Testis (tissue), 3 donors: ENCODE measurements around the gene FBXL22. TPM values are rescaled to one million over a fixed set of nuclear protein-coding genes. Genes with fewer than 3 reads are reported as not detected.

Source experiments
- DNase-seq: peaks from one replicate; pipeline ENCODE4 v3.0.0-alpha.2; 2019
- H3K27ac ChIP-seq, 2 donors: fragments of 200-600 bp; sonication (generic); one replicate each; pipeline ENCODE4 v1.5.1; 2019
- H3K27me3 ChIP-seq: fragments of 200-600 bp; sonication (generic); one replicate; pipeline ENCODE4 v1.5.1; 2019
- H3K36me3 ChIP-seq: fragments of 200-600 bp; sonication (generic); one replicate; pipeline ENCODE4 v1.5.1; 2017; ENCODE audit warnings: low read depth; ENCODE audit errors: missing control alignments
- H3K4me1 ChIP-seq: fragments of 200-600 bp; sonication (generic); one replicate; pipeline ENCODE4 v1.5.1; 2019
- H3K4me3 ChIP-seq, 2 donors: fragments of 200-600 bp; sonication (generic); one replicate each; pipeline ENCODE4 v1.5.1; 2017 to 2019
- H3K9me3 ChIP-seq: fragments of 200-600 bp; sonication (generic); one replicate; pipeline ENCODE4 v1.5.1; 2017
- POLR2A ChIP-seq: fragments of 450-650 bp; IDR thresholded peaks from one replicate; pipeline ENCODE4 v1.6.1; 2017; ENCODE audit warnings: antibody characterized with exemption, mild to moderate bottlenecking, moderate library complexity
- WGBS, 2 donors: methylation state at CpG; one replicate each; pipeline ENCODE4 v1.1.5; 2018; 5-methylcytosine and 5-hydroxymethylcytosine counted together
- intact Hi-C: fragments of 100-400 bp; cut with DNase I; formaldehyde crosslinking; loops from one replicate; pipeline ENCODE4 v1.15.1; 2023; ENCODE audit warnings: low total_unique reads
- polyA plus RNA-seq: library from polyadenylated mRNA; stranded (reverse); fragments of 350-450 nt; fragmentation: Illumina TruSeq; extraction: RNeasy Lipid Tissue Mini Kit (QIAGEN cat#74804); gene quantifications from one replicate; pipeline ENCODE4 v1.2.3, GENCODE V29; 2014; ENCODE audit warnings: low read depth, low replicate concordance; ENCODE audit not compliant: insufficient read depth
- total RNA-seq, 2 donors: library from RNA; depleted of rRNA; stranded (reverse); fragments of >200 nt; gene quantifications; one replicate each; pipeline ENCODE4 v1.2.3, GENCODE V29; 2016
- TF ChIP-seq, protein P1 (sequence below), 3 experiments: fragments of 450-650 bp in 2 of 3; fragments of 200-600 bp in 1 of 3; sonication (generic) in 1 of 3; IDR thresholded peaks; one replicate each; pipeline ENCODE4 v1.5.1; 2016 to 2019; ENCODE audit warnings: antibody characterized with exemption in 3 of 3, mild to moderate bottlenecking in 2 of 3, moderate library complexity in 1 of 3

The FBXL22 gene
- total and polyA plus RNA-seq, 3 donors from 2014 or later, result 3.2 to 14.3 (median 11.6) TPM

DNA sequence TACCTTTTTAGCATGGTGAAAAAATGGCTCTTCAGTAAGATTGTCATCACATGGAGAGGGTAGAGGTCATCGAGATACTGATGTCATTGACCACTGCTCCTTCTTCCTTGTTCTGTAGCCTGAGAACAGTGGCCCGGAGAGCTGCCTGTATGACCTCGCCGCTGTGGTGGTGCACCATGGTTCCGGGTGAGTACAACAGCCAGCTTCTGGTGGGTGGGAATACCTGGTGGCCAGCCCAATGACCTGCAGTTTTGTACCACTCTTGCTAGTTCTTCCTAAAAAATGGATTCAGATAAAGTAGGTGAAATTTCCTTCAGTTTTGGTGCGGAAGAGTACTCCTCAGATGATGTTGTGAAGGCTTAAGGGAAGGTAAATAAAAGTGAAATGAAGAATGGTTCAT, 8.4 kb upstream of the FBXL22 start:
- H3K9me3 ChIP-seq, result no peaks in the 10 kb centered on the region
- WGBS, 2 donors, result 95 to 99% methylated on average over 6 of the region's 6 CpGs
- intact Hi-C loops, result no loop called here
- no peak for DNase-seq
- H3K36me3 ChIP-seq, result no peaks in the 10 kb centered on the region
- no peak overlapping the region for H3K4me3 ChIP-seq
- TF ChIP-seq POLR2A, result no peak
- TF ChIP-seq, protein P1, sequence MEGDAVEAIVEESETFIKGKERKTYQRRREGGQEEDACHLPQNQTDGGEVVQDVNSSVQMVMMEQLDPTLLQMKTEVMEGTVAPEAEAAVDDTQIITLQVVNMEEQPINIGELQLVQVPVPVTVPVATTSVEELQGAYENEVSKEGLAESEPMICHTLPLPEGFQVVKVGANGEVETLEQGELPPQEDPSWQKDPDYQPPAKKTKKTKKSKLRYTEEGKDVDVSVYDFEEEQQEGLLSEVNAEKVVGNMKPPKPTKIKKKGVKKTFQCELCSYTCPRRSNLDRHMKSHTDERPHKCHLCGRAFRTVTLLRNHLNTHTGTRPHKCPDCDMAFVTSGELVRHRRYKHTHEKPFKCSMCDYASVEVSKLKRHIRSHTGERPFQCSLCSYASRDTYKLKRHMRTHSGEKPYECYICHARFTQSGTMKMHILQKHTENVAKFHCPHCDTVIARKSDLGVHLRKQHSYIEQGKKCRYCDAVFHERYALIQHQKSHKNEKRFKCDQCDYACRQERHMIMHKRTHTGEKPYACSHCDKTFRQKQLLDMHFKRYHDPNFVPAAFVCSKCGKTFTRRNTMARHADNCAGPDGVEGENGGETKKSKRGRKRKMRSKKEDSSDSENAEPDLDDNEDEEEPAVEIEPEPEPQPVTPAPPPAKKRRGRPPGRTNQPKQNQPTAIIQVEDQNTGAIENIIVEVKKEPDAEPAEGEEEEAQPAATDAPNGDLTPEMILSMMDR (IDR thresholded peaks at IDR 0.05), result no peak
- H3K27ac ChIP-seq, result no peak overlapping the region
- no peaks in the 10 kb centered on the region for H3K27me3 ChIP-seq
- no peaks in the 10 kb centered on the region for H3K4me1 ChIP-seq

GRCh38 chr15:63593705-63594671, 3.2 kb upstream of the FBXL22 start:
- H3K36me3 ChIP-seq, result no peaks in the 10 kb centered on the region
- no peak overlapping the region for H3K4me3 ChIP-seq
- TF ChIP-seq POLR2A, result no peak
- TF ChIP-seq, protein P1 (IDR thresholded peaks at IDR 0.05), result no peak
- H3K27me3 ChIP-seq, result no peaks in the 10 kb centered on the region
- peaks cover 14% of the 10 kb centered on the region for H3K4me1 ChIP-seq
- H3K27ac ChIP-seq, result no peak overlapping the region
- DNase-seq, result no peak
- H3K9me3 ChIP-seq, result no peaks in the 10 kb centered on the region
- WGBS, 2 donors, result 81 to 84% methylated on average over 9 of the region's 9 CpGs
- intact Hi-C loops, result no loop called here

- H3K36me3 ChIP-seq, result no peaks in the 10 kb centered on the region
- DNase-seq, result no peak
- WGBS, 2 donors, result 71 to 91% methylated on average over 3 of the region's 3 CpGs
- no peaks in the 10 kb centered on the region for H3K27me3 ChIP-seq
- H3K27ac ChIP-seq, result no peak overlapping the region
- TF ChIP-seq, protein P1 (IDR thresholded peaks at IDR 0.05), result no peak
- H3K4me1 ChIP-seq, result peaks cover 22% of the 10 kb centered on the region
- H3K9me3 ChIP-seq, result no peaks in the 10 kb centered on the region
- intact Hi-C loops, result loop anchor here (5.0 kb wide), 1 partner anchor 93 kb away; the partner anchor contains the start of gene USP3
- H3K4me3 ChIP-seq, result no peak overlapping the region
Measured at GRCh38 chr15:63595065-63595464, 2.1 kb upstream of the FBXL22 start.

- Histone ChIP-seq H3K36me3 (no peaks in the 10 kb centered on the region), H3K27ac (peak overlapping the region; percentile 53 to 89), H3K27me3 (no peaks in the 10 kb centered on the region), H3K4me1 (peaks cover 24% of the 10 kb centered on the region), H3K4me3 (no peak overlapping the region), H3K9me3 (no peaks in the 10 kb centered on the region)
- intact Hi-C loops, result loop anchor here (5.0 kb wide), 1 partner anchor 93 kb away; the partner anchor contains the start of gene USP3
- 78 to 88% methylated on average over 1 of the region's 1 CpG for WGBS, 2 donors
- TF ChIP-seq, protein P1 (IDR thresholded peaks at IDR 0.05), result no peak
- no peak for TF ChIP-seq POLR2A
- no peak for DNase-seq
Measured at GRCh38 chr15:63595688-63596087, 1.5 kb upstream of the FBXL22 start.
